GM12878 (cell line): Measurements from ENCODE around the gene SIVA1. TPM values are rescaled to one million over a fixed set of nuclear protein-coding genes. Genes with fewer than 3 reads are reported as not detected.

Experiments used
- ATAC-seq: fragments of 200-7000 bp; cut with Tn5 transposase; 3 replicates; pipeline ENCODE4 v1.9.1; 2020; ENCODE audit warnings: mild to moderate bottlenecking, moderate library complexity
- BruUV-seq: library from RNA; stranded (reverse); fragments of 400-500 nt; replicated peaks from 2 replicates; lab custom pipeline; 2021; lab: Mats Ljungman, UMichigan
- CTCF ChIA-PET: fragments of 300-600 bp; sonication (Branson Sonifier 250); formaldehyde crosslinking; extraction: SDS; loops from one replicate; lab custom pipeline; 2021; ENCODE audit warnings: inconsistent platforms; lab: Yijun Ruan, JAX
- POLR2A ChIA-PET: fragments of 350-600 bp; formaldehyde crosslinking; extraction: SDS; loops from one replicate; lab custom pipeline; 2021; ENCODE audit warnings: inconsistent platforms; lab: Charles Lee
- RAD21 ChIA-PET: fragments of 300-600 bp; sonication (Branson Sonifier 250); formaldehyde crosslinking; loops from one replicate; lab custom pipeline; 2023; ENCODE audit warnings: antibody characterized with exemption; ENCODE audit not compliant: unreplicated experiment; lab: Charles Lee
- SMC1A ChIA-PET: fragments of 300-600 bp; sonication (Branson Sonifier 250); formaldehyde crosslinking; loops from one replicate; lab custom pipeline; 2023; ENCODE audit not compliant: unreplicated experiment, uncharacterized antibody; lab: Charles Lee
- DNase-seq: peaks from one replicate; pipeline ENCODE4 v3.0.0-alpha.2; 2011; ENCODE audit warnings: low read depth, low spot score
- FAIRE-seq: peaks from 3 replicates; lab custom pipeline; 2011; peaks lifted over from hg19 to GRCh38; lab: Jason Lieb, UNC
- H2AFZ ChIP-seq: 2 replicates; pipeline ENCODE4 v1.6.0; 2011; ENCODE audit warnings: low read depth, low read length, control low read depth; ENCODE audit not compliant: control insufficient read depth
- H3K27ac ChIP-seq: 2 replicates; pipeline ENCODE4 v1.5.1; 2011; ENCODE audit warnings: control low read depth; ENCODE audit not compliant: control insufficient read depth, insufficient read depth
- H3K27me3 ChIP-seq, 2 experiments: replicated peaks in 1 of 2; 2 replicates each; pipeline versions ENCODE4 v1.6.0 to v1.6.1; 2011; ENCODE audit warnings: low read length in 1 of 2; ENCODE audit not compliant: control insufficient read depth in 2 of 2, insufficient read depth in 2 of 2
- H3K36me3 ChIP-seq, 2 experiments: 2 replicates each; pipeline ENCODE4 v1.5.1; 2011; ENCODE audit warnings: low read length in 1 of 2; ENCODE audit not compliant: control insufficient read depth in 2 of 2, insufficient read depth in 2 of 2
- H3K4me1 ChIP-seq: 2 replicates; pipeline ENCODE4 v1.6.1; 2011; ENCODE audit warnings: mild to moderate bottlenecking, low read length, moderate library complexity, mixed read lengths; ENCODE audit not compliant: control insufficient read depth, insufficient read depth
- H3K4me2 ChIP-seq: 2 replicates; pipeline ENCODE4 v1.6.0; 2011; ENCODE audit warnings: control low read depth; ENCODE audit not compliant: control insufficient read depth, insufficient read depth
- H3K4me3 ChIP-seq: fragments of 200-600 bp; sonication (generic); 2 replicates; pipeline ENCODE4 v1.5.1; 2016
- H3K79me2 ChIP-seq: 2 replicates; pipeline ENCODE4 v1.6.0; 2011; ENCODE audit warnings: low read length; ENCODE audit not compliant: control insufficient read depth, insufficient read depth
- H3K9ac ChIP-seq: 2 replicates; pipeline ENCODE4 v1.8.0; 2011; ENCODE audit warnings: low read length, control low read depth, mixed read lengths; ENCODE audit not compliant: control insufficient read depth, insufficient read depth
- H3K9me3 ChIP-seq: replicated peaks from 3 replicates; pipeline ENCODE4 v1.5.1; 2011; ENCODE audit warnings: mild to moderate bottlenecking, low read length; ENCODE audit not compliant: control insufficient read depth, insufficient read depth
- H4K20me1 ChIP-seq: 2 replicates; pipeline ENCODE4 v1.6.0; 2011; ENCODE audit not compliant: control insufficient read depth, insufficient read depth
- BHLHE40 ChIP-seq, 2 experiments: fragments of 450-650 bp in 1 of 2; IDR thresholded peaks; 2 replicates each; pipeline ENCODE4 v1.6.1; 2011 to 2017; ENCODE audit warnings: low read depth in 2 of 2, borderline replicate concordance in 1 of 2, improper control_type of control experiment in 1 of 2, low read length in 1 of 2, mild to moderate bottlenecking in 1 of 2
- IKZF2 ChIP-seq, 2 experiments: fragments of 450-650 bp; IDR thresholded peaks; 2 replicates each; pipeline ENCODE4 v1.6.1; 2017; ENCODE audit warnings: mild to moderate bottlenecking in 2 of 2, moderate library complexity in 2 of 2
- NFXL1 ChIP-seq: fragments of 450-650 bp; IDR thresholded peaks from 2 replicates; pipeline ENCODE4 v1.6.1; 2017; ENCODE audit warnings: antibody characterized with exemption, mild to moderate bottlenecking, borderline replicate concordance
- WGBS: methylation state at CpG from one replicate; pipeline ENCODE4 v1.1.6; 2016; ENCODE audit warnings: low lambda C conversion rate; ENCODE audit not compliant: insufficient replicate concordance, insufficient coverage; ENCODE audit errors: missing lambda C conversion rate; 5-methylcytosine and 5-hydroxymethylcytosine counted together
- in situ Hi-C: fragments of 300-500 bp; cut with MboI; formaldehyde crosslinking; loops from 9 replicates; pipeline ENCODE4 v1.14.3; 2018; ENCODE audit warnings: mixed read lengths
- intact Hi-C: fragments of 100-400 bp; cut with micrococcal nuclease; formaldehyde crosslinking; loops from one replicate; pipeline ENCODE4 v1.14.2; 2022; ENCODE audit not compliant: unreplicated experiment
- polyA plus RNA-seq, 11 experiments: library from polyadenylated mRNA; depleted of rRNA in 4 of 11; unstranded in 6 of 11; stranded (reverse) in 5 of 11; fragments of >200 nt; fragmentation: Nextera tagmentation in 4 of 11; fragmentation: Illumina TruSeq in 1 of 11; extraction: Ambion mirVana in 4 of 11; extraction: Trizol in 1 of 11; gene quantifications; 1 replicate in 1 of 11; 2 replicates in 10 of 11; pipeline versions ENCODE4 v1.2.1 to v1.2.3, GENCODE V29; 2011 to 2016; ENCODE audit warnings: inconsistent platforms in 2 of 11, missing spikeins in 2 of 11, low read depth in 1 of 11
- total RNA-seq, 4 experiments: library from RNA; depleted of rRNA in 3 of 4; stranded (reverse); fragments of >200 nt in 3 of 4; fragmentation: Illumina TruSeq in 1 of 4; extraction: Trizol in 1 of 4; gene quantifications; 2 replicates each; pipeline versions ENCODE4 v1.2.1 to v1.2.3, GENCODE V29; 2013 to 2021
- TF ChIP-seq, protein P1 (sequence below): fragments of 450-650 bp; IDR thresholded peaks from 2 replicates; pipeline ENCODE4 v1.6.1; 2018; ENCODE audit warnings: borderline replicate concordance, mild to moderate bottlenecking; ENCODE audit not compliant: partially characterized antibody

Gene SIVA1
- total and polyA plus RNA-seq, 10 of the 15 experiments (the other 5 are each of a cell fraction or from before 2014, with no cell fraction given): 4.6 to 282 (median 106) TPM

DNA sequence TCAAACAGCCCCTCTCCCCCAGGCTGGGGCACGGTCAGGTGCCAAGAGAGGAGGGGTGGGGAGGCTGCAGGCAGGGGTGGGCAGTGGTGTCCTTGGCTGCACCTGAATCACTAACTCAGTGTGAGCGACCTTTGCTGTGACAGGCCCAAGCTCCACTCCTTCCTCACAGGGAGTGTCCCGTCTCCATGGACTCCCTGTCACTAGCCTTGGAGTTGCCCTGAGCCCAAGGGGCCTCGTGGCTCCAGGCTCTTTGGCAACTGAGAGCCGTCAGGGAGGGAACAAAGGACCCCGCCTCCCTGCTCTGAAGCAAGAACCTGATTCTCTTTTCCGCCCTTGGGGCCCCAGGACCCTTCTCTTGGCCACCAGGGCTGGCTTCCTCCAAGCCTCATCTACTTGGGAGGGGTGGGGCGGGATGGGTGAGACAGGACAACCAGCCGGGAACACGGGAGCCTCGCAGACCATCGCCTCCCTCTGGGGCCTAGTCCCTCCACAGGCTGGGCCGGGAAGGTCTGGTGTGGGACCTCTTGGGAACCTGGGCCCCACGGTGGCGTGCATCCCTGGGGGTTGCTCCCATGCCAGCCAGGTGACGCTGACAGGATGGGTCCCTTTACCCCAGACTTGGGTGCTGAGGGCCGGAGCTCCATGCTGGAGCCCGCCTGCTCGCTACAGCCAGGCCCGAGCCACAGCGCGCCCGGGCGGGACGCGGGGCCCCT, 29.9 kb upstream of the SIVA1 start:
- no peaks in the 10 kb centered on the region for H3K9me3 ChIP-seq
- no peak for TF ChIP-seq BHLHE40 (IDR thresholded peaks at IDR 0.05; ENCODE audit: borderline replicate concordance in 1 of 2, low read depth in 2 of 2, low read length in 1 of 2)
- TF ChIP-seq, protein P1, sequence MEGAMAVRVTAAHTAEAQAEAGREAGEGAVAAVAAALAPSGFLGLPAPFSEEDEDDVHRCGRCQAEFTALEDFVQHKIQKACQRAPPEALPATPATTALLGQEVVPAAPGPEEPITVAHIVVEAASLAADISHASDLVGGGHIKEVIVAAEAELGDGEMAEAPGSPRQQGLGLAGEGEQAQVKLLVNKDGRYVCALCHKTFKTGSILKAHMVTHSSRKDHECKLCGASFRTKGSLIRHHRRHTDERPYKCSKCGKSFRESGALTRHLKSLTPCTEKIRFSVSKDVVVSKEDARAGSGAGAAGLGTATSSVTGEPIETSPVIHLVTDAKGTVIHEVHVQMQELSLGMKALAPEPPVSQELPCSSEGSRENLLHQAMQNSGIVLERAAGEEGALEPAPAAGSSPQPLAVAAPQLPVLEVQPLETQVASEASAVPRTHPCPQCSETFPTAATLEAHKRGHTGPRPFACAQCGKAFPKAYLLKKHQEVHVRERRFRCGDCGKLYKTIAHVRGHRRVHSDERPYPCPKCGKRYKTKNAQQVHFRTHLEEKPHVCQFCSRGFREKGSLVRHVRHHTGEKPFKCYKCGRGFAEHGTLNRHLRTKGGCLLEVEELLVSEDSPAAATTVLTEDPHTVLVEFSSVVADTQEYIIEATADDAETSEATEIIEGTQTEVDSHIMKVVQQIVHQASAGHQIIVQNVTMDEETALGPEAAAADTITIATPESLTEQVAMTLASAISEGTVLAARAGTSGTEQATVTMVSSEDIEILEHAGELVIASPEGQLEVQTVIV: no peak
- TF ChIP-seq NFXL1: no peak
- no peak for TF ChIP-seq IKZF2 (IDR thresholded peaks at IDR 0.05)
- CTCF ChIA-PET: interaction anchor here (0.6 to 1.2 kb wide), 2 partner anchors 14 to 103 kb away, joined by 4 to 5 read pairs; no protein-coding TSS in a partner anchor
- 31% methylated on average over 25 of the region's 26 CpGs for WGBS
- H3K9ac ChIP-seq: no peak overlapping the region
- H3K36me3 ChIP-seq: no peaks in the 10 kb centered on the region
- no peak for DNase-seq
- H3K27ac ChIP-seq: no peak overlapping the region
- peaks cover 0 to 4% of the 10 kb centered on the region in 2 experiments; a peak in 1 of 4 replicates for H3K27me3 ChIP-seq
- in situ Hi-C loops (no loop called here), intact Hi-C loops (no loop called here)
- no peak for FAIRE-seq
- no peaks in the 10 kb centered on the region for H4K20me1 ChIP-seq
- peak; percentile 2; the same call in 1 of the 3 replicates for ATAC-seq
- SMC1A ChIA-PET: no interaction called here
- H3K4me1 ChIP-seq: no peaks in the 10 kb centered on the region
- no peak overlapping the region for H2AFZ ChIP-seq
- POLR2A ChIA-PET: no interaction called here
- no peak overlapping the region; the same call in 1 of the 2 replicates for H3K4me3 ChIP-seq
- RAD21 ChIA-PET: no interaction called here
- BruUV-seq: no TSS peak
- no peaks in the 10 kb centered on the region for H3K79me2 ChIP-seq
- peak overlapping the region; percentile 87 for H3K4me2 ChIP-seq
